DOHH2 (cell line): ENCODE data around the gene RAB3GAP1.

Experiments used
- H3F3A ChIP-seq: fragments of 200-600 bp; sonication (generic), shearing (Covaris generic); 2 replicates; pipeline ENCODE4 v1.6.0; 2016; ENCODE audit warnings: antibody characterized with exemption, mild to moderate bottlenecking; ENCODE audit not compliant: control insufficient read depth, insufficient read depth
- H3K27ac ChIP-seq: fragments of 200-600 bp; sonication (generic); 2 replicates; pipeline ENCODE4 v1.5.1; 2014; ENCODE audit warnings: low read depth, mild to moderate bottlenecking, low read length, moderate library complexity
- H3K27me3 ChIP-seq: fragments of 200-600 bp; sonication (generic); 2 replicates; pipeline ENCODE4 v1.6.1; 2014; ENCODE audit warnings: mild to moderate bottlenecking, low read length, mixed read lengths; ENCODE audit not compliant: control insufficient read depth
- H3K36me3 ChIP-seq: fragments of 200-600 bp; sonication (generic); 2 replicates; pipeline ENCODE4 v1.6.1; 2014; ENCODE audit warnings: mild to moderate bottlenecking, low read length, moderate library complexity, mixed read lengths; ENCODE audit not compliant: control insufficient read depth
- H3K4me1 ChIP-seq: fragments of 200-600 bp; sonication (generic); 2 replicates; pipeline ENCODE4 v1.6.1; 2014; ENCODE audit warnings: mild to moderate bottlenecking, low read length, mixed read lengths; ENCODE audit not compliant: control insufficient read depth
- H3K4me2 ChIP-seq: fragments of 200-600 bp; sonication (generic); 2 replicates; pipeline ENCODE4 v1.6.0; 2014; ENCODE audit warnings: mild to moderate bottlenecking, low read length, moderate library complexity
- H3K4me3 ChIP-seq: fragments of 200-600 bp; sonication (generic); 2 replicates; pipeline ENCODE4 v1.5.1; 2014; ENCODE audit warnings: mild to moderate bottlenecking, low read length, mixed read lengths
- H3K79me2 ChIP-seq: fragments of 200-600 bp; sonication (generic); 2 replicates; pipeline ENCODE4 v1.6.1; 2014; ENCODE audit warnings: mild to moderate bottlenecking, low read length, mixed read lengths; ENCODE audit not compliant: control insufficient read depth
- H3K9me2 ChIP-seq: fragments of 200-600 bp; sonication (generic); replicated peaks from 2 replicates; pipeline ENCODE4 v1.6.1; 2014; ENCODE audit warnings: mild to moderate bottlenecking, low read length, mixed read lengths; ENCODE audit not compliant: control insufficient read depth
- H3K9me3 ChIP-seq: fragments of 200-600 bp; sonication (generic); 2 replicates; pipeline ENCODE4 v1.6.1; 2014; ENCODE audit warnings: antibody characterized with exemption, low read length, mixed read lengths; ENCODE audit not compliant: control insufficient read depth, insufficient read depth
- H4K20me1 ChIP-seq: fragments of 200-600 bp; sonication (generic); 2 replicates; pipeline ENCODE4 v1.6.0; 2014; ENCODE audit warnings: low read depth, mild to moderate bottlenecking, antibody characterized with exemption, low read length, moderate library complexity; ENCODE audit not compliant: control insufficient read depth, insufficient read depth
- CTCF ChIP-seq: fragments of 200-600 bp; sonication (generic); IDR thresholded peaks from one replicate; pipeline ENCODE4 v1.5.1; 2014; ENCODE audit warnings: antibody characterized with exemption, mild to moderate bottlenecking, low read depth, low read length; ENCODE audit not compliant: poor library complexity, severe bottlenecking
- EZH2phosphoT487 ChIP-seq: fragments of 200-600 bp; sonication (generic); IDR thresholded peaks from 2 replicates; pipeline ENCODE4 v1.6.1; 2017; ENCODE audit warnings: borderline replicate concordance, mild to moderate bottlenecking, antibody characterized with exemption, low read length, moderate library complexity, mixed read lengths

The RAB3GAP1 gene

GRCh38 chr2:135162377-135162776, 110.3 kb downstream of the RAB3GAP1 start:
- TF ChIP-seq EZH2phosphoT487 (no peak), CTCF (no peak)
- H3K4me3 ChIP-seq: no peak overlapping the region
- no peaks in the 10 kb centered on the region for H3K4me1 ChIP-seq
- H3K36me3 ChIP-seq: peaks cover 62% of the 10 kb centered on the region
- H3K27ac ChIP-seq: no peak overlapping the region
- H3K27me3 ChIP-seq: no peaks in the 10 kb centered on the region
- H3K79me2 ChIP-seq: no peaks in the 10 kb centered on the region
- no peaks in the 10 kb centered on the region for H3K9me2 ChIP-seq
- no peaks in the 10 kb centered on the region for H3F3A ChIP-seq
- no peaks in the 10 kb centered on the region for H3K9me3 ChIP-seq
- H3K4me2 ChIP-seq: no peak overlapping the region
- no peaks in the 10 kb centered on the region for H4K20me1 ChIP-seq

GRCh38 chr2:135162786-135163185, 110.7 kb downstream of the RAB3GAP1 start:
- Histone ChIP-seq H3K79me2 (no peaks in the 10 kb centered on the region), H3F3A (no peaks in the 10 kb centered on the region), H3K4me1 (no peaks in the 10 kb centered on the region), H4K20me1 (no peaks in the 10 kb centered on the region), H3K27me3 (no peaks in the 10 kb centered on the region), H3K9me2 (no peaks in the 10 kb centered on the region), H3K36me3 (peaks cover 64% of the 10 kb centered on the region), H3K4me3 (no peak overlapping the region), H3K27ac (no peak overlapping the region), H3K9me3 (no peaks in the 10 kb centered on the region), H3K4me2 (no peak overlapping the region)
- TF ChIP-seq CTCF (no peak), EZH2phosphoT487 (no peak)

- Histone ChIP-seq H3K9me3 (no peaks in the 10 kb centered on the region), H4K20me1 (no peaks in the 10 kb centered on the region), H3K9me2 (no peaks in the 10 kb centered on the region), H3K4me1 (no peaks in the 10 kb centered on the region), H3K4me2 (no peak overlapping the region), H3F3A (no peaks in the 10 kb centered on the region), H3K27me3 (no peaks in the 10 kb centered on the region), H3K79me2 (no peaks in the 10 kb centered on the region), H3K4me3 (no peak overlapping the region), H3K36me3 (peaks cover 64% of the 10 kb centered on the region), H3K27ac (no peak overlapping the region)
- TF ChIP-seq CTCF: no peak
- TF ChIP-seq EZH2phosphoT487: no peak
Measured at GRCh38 chr2:135163306-135163705, 111.2 kb downstream of the RAB3GAP1 start.

GRCh38 chr2:135163901-135164300, 111.8 kb downstream of the RAB3GAP1 start:
- Histone ChIP-seq H3K27me3 (no peaks in the 10 kb centered on the region), H3K9me3 (no peaks in the 10 kb centered on the region), H3K4me2 (no peak overlapping the region), H3K9me2 (no peaks in the 10 kb centered on the region), H4K20me1 (no peaks in the 10 kb centered on the region), H3F3A (no peaks in the 10 kb centered on the region), H3K36me3 (peaks cover 66% of the 10 kb centered on the region), H3K79me2 (no peaks in the 10 kb centered on the region), H3K27ac (no peak overlapping the region), H3K4me1 (no peaks in the 10 kb centered on the region), H3K4me3 (no peak overlapping the region)
- TF ChIP-seq CTCF: no peak
- no peak for TF ChIP-seq EZH2phosphoT487
